Coronary artery (tissue), 2 donors: Measurements from ENCODE around the gene C2CD4A.

Source experiments
- DNase-seq: peaks from one replicate; pipeline ENCODE4 v3.0.0-alpha.2; 2017; ENCODE audit warnings: low spot score
- H3K27ac ChIP-seq, 2 donors: fragments of 200-600 bp; sonication (generic); one replicate each; pipeline ENCODE4 v1.5.1; 2016 to 2019
- H3K4me3 ChIP-seq: fragments of 200-600 bp; sonication (generic); 2 replicates; pipeline ENCODE4 v1.5.1; 2016; ENCODE audit warnings: mild to moderate bottlenecking, moderate library complexity
- TF ChIP-seq, protein P1 (sequence below): fragments of 200-600 bp; sonication (generic); IDR thresholded peaks from one replicate; pipeline ENCODE4 v1.5.1; 2019; ENCODE audit warnings: antibody characterized with exemption

The C2CD4A gene

DNA sequence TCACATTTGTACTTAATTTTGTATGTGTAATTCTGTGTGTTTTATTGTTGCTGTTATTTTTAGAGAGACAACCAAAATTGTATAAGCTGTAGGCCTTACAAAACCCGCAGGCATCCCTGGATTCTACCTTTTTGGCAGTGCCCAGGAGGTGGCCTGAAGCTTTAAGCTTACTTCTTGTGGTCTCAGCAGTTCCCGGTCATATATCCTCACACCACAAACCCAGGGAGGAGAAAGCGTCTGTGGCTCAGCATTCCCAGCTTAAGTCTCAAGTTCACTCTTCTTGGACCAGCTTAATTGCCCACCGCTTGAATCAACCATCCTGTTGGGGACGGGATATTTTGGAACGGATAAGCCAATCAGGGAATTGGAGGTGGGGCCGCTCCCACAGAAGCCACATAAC lies 36.7 kb downstream of the C2CD4A start:
- no peak overlapping the region for H3K27ac ChIP-seq
- no peak overlapping the region for H3K4me3 ChIP-seq
- DNase-seq = no peak
- TF ChIP-seq, protein P1, sequence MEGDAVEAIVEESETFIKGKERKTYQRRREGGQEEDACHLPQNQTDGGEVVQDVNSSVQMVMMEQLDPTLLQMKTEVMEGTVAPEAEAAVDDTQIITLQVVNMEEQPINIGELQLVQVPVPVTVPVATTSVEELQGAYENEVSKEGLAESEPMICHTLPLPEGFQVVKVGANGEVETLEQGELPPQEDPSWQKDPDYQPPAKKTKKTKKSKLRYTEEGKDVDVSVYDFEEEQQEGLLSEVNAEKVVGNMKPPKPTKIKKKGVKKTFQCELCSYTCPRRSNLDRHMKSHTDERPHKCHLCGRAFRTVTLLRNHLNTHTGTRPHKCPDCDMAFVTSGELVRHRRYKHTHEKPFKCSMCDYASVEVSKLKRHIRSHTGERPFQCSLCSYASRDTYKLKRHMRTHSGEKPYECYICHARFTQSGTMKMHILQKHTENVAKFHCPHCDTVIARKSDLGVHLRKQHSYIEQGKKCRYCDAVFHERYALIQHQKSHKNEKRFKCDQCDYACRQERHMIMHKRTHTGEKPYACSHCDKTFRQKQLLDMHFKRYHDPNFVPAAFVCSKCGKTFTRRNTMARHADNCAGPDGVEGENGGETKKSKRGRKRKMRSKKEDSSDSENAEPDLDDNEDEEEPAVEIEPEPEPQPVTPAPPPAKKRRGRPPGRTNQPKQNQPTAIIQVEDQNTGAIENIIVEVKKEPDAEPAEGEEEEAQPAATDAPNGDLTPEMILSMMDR = no peak

DNA sequence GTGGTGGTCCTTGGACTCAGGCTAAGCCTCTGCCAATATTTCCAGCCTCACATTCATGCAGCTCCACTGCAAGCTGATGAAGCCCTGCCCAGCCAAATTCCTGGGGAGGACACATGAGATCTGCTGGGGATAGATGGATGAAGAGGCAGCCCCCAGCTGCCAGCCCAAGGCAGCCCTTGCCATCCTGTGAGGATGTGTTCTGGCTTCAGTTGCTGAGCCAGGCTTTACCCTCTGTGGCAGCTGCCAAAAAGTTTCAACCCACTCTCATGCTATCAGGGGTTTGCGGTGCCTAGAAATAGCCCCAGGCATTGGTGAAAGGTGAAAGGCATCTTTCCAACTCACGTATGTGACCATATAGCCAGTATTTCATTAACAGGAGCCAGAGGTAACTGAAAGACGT lies 37.6 kb downstream of the C2CD4A start:
- Histone ChIP-seq H3K27ac (no peak overlapping the region), H3K4me3 (no peak overlapping the region)
- no peak for DNase-seq
- TF ChIP-seq, protein P1 = no peak

DNA sequence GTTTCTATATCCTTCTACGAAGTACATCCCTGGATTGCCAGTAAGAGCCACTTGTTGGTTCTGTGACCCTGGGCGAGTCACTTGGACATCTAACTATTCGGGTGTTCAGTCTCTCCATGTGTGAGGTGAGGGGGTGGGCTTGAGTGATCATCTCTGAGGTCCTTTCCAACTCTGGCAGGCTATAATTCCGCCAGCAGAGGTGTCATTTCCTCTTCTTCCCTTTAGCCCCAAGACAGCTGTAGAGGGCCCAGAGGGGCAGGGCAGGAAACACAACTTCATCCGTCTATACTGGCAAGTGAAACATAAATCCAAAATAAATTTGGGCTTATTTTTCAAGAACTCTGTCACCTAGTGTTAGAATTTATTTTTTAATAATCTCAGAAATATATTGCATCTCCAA lies 38.1 kb downstream of the C2CD4A start:
- TF ChIP-seq, protein P1 = no peak
- no peak overlapping the region for H3K27ac ChIP-seq
- no peak overlapping the region for H3K4me3 ChIP-seq
- DNase-seq = no peak

DNA sequence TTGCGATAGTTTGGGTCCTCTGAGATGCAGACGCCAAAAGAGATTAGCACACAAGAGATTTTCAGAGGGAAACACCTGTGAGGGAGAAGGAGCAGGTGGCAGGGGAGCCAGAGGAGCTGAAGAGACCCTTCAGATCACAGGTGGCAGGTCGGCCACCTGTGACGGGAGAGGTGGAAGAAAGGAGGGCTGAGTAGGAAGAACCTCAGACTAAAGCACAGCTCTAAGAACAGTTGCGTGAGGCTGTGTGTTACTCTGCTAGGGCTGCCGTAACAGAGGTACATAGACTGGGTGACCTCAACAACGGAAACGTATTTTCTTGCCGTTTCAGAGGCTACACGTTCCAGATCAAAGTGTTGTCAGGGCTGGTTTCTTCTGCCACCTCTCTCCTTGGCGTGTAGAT lies 38.5 kb downstream of the C2CD4A start:
- DNase-seq = no peak
- TF ChIP-seq, protein P1 = no peak
- no peak overlapping the region for H3K4me3 ChIP-seq
- no peak overlapping the region for H3K27ac ChIP-seq

DNA sequence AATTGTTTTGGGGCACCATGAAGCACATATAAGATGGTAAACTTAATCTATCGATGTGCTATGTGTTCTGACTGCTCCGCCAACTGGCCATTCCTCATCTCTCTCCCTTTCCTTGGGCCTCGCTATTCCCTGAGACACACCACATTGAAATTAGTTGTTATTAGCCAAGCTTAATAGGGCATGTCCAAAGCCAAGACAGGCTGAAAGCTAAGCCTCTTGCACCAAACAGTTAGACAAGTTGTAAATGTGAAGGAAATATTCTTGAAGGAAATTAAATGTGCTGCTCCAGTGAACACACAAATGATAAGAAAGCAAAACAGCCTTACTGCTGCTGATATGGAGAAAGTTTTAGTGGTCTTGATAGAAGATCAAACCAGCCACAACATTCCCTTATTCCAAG lies 39.3 kb downstream of the C2CD4A start:
- TF ChIP-seq, protein P1 = no peak
- H3K27ac ChIP-seq = no peak overlapping the region
- H3K4me3 ChIP-seq = no peak overlapping the region
- no peak for DNase-seq

DNA sequence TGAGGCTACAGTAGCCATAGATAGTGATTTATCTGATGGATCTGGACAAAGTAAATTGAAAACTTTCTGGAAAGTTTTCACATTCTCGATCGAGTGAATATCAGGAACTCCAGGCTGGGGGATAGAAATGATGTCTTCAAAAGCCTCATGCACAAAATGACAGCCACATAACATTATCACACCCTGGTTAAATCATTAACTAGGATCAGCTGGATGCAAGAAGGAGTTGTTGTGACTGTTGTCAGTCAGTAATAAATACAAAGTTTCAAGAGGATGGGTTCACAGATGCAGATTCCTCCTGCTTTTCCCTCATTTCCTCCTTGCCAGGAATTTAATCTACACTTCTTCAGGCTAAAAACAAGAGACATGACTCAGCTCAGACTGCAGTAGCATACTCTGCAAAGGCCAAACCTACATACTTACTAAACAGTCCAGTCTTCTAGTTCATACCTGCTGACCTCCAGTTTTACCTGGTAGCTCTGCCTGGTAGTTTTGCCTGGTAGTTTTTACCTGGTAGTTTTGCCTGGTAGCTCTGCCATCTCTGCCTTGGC lies 40.9 kb downstream of the C2CD4A start:
- TF ChIP-seq, protein P1 = no peak
- Histone ChIP-seq H3K27ac (no peak overlapping the region), H3K4me3 (no peak overlapping the region)
- DNase-seq = no peak

DNA sequence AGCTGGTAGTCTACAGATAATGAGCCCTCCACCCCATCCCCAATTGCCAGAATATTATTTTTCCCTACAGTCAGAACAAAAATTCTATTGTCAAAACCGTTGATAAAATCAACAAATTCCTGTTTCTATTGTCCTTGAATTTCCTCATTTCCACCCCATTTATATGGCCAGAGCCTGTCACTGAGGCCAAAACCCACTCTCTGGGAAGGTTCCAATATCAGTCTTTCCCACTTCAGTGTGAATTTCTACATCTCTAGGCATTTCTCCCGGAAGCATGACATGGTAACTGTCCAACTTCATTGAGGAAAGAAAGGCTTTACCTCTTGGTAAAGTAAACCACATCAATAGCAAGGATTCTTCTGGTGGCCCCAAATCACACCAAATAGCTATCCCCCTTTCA lies 41.6 kb downstream of the C2CD4A start:
- TF ChIP-seq, protein P1 = no peak
- Histone ChIP-seq H3K4me3 (no peak overlapping the region), H3K27ac (no peak overlapping the region)
- DNase-seq = no peak
